H1 (cell line): ENCODE data around the gene TAS1R3.

Source experiments
- CHD2 ChIP-seq: IDR thresholded peaks from 2 replicates; pipeline ENCODE4 v1.6.1; 2012; ENCODE audit warnings: low read length, improper control_type of control experiment
- EZH2 ChIP-seq: fragments of 200-600 bp; sonication (generic); IDR thresholded peaks from 2 replicates; pipeline ENCODE4 v1.7.1; 2012; ENCODE audit warnings: low read depth, mild to moderate bottlenecking, moderate library complexity, low read length, inconsistent platforms; ENCODE audit not compliant: severe bottlenecking
- FOSL1 ChIP-seq: IDR thresholded peaks from 2 replicates; pipeline ENCODE4 v1.6.1; 2011; ENCODE audit warnings: mild to moderate bottlenecking, low read depth, low read length, moderate library complexity; ENCODE audit not compliant: insufficient read depth
- POLR2A ChIP-seq, 2 experiments: IDR thresholded peaks; 1 replicate in 1 of 2; 2 replicates in 1 of 2; pipeline ENCODE4 v1.6.1; 2011; ENCODE audit warnings: low read depth in 2 of 2, low read length in 2 of 2, mild to moderate bottlenecking in 2 of 2; ENCODE audit errors: control extremely low read depth in 1 of 2
- TF ChIP-seq, protein P1 (sequence below), 3 experiments: IDR thresholded peaks; 1 replicate in 2 of 3; 2 replicates in 1 of 3; pipeline versions ENCODE4 v1.5.1 to v1.6.1; 2011; ENCODE audit warnings: low read length in 3 of 3, mild to moderate bottlenecking in 3 of 3, inconsistent platforms in 2 of 3, low read depth in 1 of 3, moderate library complexity in 1 of 3; ENCODE audit not compliant: insufficient read depth in 1 of 3; ENCODE audit errors: control extremely low read depth in 1 of 3

DNA sequence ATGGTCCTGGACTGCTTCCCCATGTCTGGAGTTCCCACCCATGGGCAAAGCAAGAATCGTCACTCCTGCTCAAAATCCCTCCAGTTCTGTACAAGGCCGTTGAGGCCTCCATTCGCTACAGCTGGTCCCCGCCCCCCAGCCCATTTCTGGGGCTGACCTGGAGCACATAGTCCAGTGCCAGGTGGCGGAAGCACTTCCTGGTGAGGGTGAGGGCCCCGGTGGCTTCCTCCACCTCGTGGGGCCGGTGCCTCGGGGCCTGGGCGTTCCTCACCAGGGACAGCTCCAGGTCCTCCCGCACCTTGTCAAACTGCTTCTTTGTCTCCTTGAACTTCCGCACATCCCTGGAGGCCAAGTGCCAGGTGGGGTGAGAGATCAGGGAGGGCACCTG lies 30.7 kb upstream of the TAS1R3 start:
- TF ChIP-seq, protein P1, sequence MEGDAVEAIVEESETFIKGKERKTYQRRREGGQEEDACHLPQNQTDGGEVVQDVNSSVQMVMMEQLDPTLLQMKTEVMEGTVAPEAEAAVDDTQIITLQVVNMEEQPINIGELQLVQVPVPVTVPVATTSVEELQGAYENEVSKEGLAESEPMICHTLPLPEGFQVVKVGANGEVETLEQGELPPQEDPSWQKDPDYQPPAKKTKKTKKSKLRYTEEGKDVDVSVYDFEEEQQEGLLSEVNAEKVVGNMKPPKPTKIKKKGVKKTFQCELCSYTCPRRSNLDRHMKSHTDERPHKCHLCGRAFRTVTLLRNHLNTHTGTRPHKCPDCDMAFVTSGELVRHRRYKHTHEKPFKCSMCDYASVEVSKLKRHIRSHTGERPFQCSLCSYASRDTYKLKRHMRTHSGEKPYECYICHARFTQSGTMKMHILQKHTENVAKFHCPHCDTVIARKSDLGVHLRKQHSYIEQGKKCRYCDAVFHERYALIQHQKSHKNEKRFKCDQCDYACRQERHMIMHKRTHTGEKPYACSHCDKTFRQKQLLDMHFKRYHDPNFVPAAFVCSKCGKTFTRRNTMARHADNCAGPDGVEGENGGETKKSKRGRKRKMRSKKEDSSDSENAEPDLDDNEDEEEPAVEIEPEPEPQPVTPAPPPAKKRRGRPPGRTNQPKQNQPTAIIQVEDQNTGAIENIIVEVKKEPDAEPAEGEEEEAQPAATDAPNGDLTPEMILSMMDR (IDR thresholded peaks at IDR 0.05; ENCODE audit: control extremely low read depth in 1 of 3, insufficient read depth in 1 of 3, low read depth in 1 of 3, low read length in 3 of 3): no peak
- TF ChIP-seq FOSL1 (no peak), EZH2 (no peak), POLR2A (IDR thresholded peaks at IDR 0.05; ENCODE audit: control extremely low read depth in 1 of 2, low read depth in 2 of 2, low read length in 2 of 2) (no peak), CHD2 (no peak)
